Measurements from ENCODE around the gene DOCK6. TPM values are rescaled to one million over a fixed set of nuclear protein-coding genes. Genes with fewer than 3 reads are reported as not detected.

Gene DOCK6
- total and polyA plus RNA-seq, 2 donors (not counting 1 experiment from before 2014, with no cell fraction given), result 6.9 to 17.7 TPM

GRCh38 chr19:11278670-11279069 lies 16.3 kb upstream of the DOCK6 start:
- H3K9me3 ChIP-seq (ENCODE audit: control insufficient read depth, insufficient read depth, low read depth, low read length), result no peaks in the 10 kb centered on the region
- H3K9ac ChIP-seq (ENCODE audit: insufficient read depth, low read length), result no peak overlapping the region
- H4K20me1 ChIP-seq (ENCODE audit: control insufficient read depth, extremely low read depth, insufficient read depth, low read length), result no peaks in the 10 kb centered on the region
- H2AFZ ChIP-seq (ENCODE audit: low read length), result no peak overlapping the region
- no peak overlapping the region for H3K4me3 ChIP-seq (replicated peaks in 1 of 4; ENCODE audit: control extremely low read depth in 1 of 4, insufficient read depth in 1 of 4, low read depth in 3 of 4, low read length in 4 of 4)
- no peak overlapping the region for H3K4me2 ChIP-seq (ENCODE audit: extremely low read depth, insufficient read depth, low read length)
- H3K36me3 ChIP-seq (ENCODE audit: control insufficient read depth, insufficient read depth, low read length), result no peaks in the 10 kb centered on the region
- no peak for DNase-seq (ENCODE audit: low read depth in 2 of 2)
- H3K79me2 ChIP-seq (ENCODE audit: control insufficient read depth, insufficient read depth, low read length), result no peaks in the 10 kb centered on the region
- H3K27ac ChIP-seq (ENCODE audit: insufficient read depth, low read length), result no peak overlapping the region
- TF ChIP-seq EZH2 (IDR thresholded peaks at IDR 0.05; ENCODE audit: low read length, missing control alignments) (no peak), CTCF (conservative IDR thresholded peaks at IDR 0.05 in 1 of 2, IDR thresholded peaks at IDR 0.05 in 1 of 2; ENCODE audit: low read depth in 1 of 2, low read length in 2 of 2) (no peak)
- H3K27me3 ChIP-seq (ENCODE audit: control insufficient read depth, insufficient read depth, low read length), result no peaks in the 10 kb centered on the region
- peaks cover 2% of the 10 kb centered on the region for H3K4me1 ChIP-seq (ENCODE audit: control insufficient read depth, extremely low read depth, insufficient read depth, low read length)

- no peak for TF ChIP-seq CTCF (conservative IDR thresholded peaks at IDR 0.05 in 1 of 2, IDR thresholded peaks at IDR 0.05 in 1 of 2; ENCODE audit: low read depth in 1 of 2, low read length in 2 of 2)
- no peak for TF ChIP-seq EZH2 (IDR thresholded peaks at IDR 0.05; ENCODE audit: low read length, missing control alignments)
- Histone ChIP-seq H4K20me1 (ENCODE audit: control insufficient read depth, extremely low read depth, insufficient read depth, low read length) (no peaks in the 10 kb centered on the region), H3K4me2 (ENCODE audit: extremely low read depth, insufficient read depth, low read length) (no peak overlapping the region), H3K27me3 (ENCODE audit: control insufficient read depth, insufficient read depth, low read length) (no peaks in the 10 kb centered on the region), H3K27ac (ENCODE audit: insufficient read depth, low read length) (no peak overlapping the region), H3K4me3 (replicated peaks in 1 of 4; ENCODE audit: control extremely low read depth in 1 of 4, insufficient read depth in 1 of 4, low read depth in 3 of 4, low read length in 4 of 4) (no peak overlapping the region), H2AFZ (ENCODE audit: low read length) (no peak overlapping the region), H3K36me3 (ENCODE audit: control insufficient read depth, insufficient read depth, low read length) (no peaks in the 10 kb centered on the region), H3K9me3 (ENCODE audit: control insufficient read depth, insufficient read depth, low read depth, low read length) (no peaks in the 10 kb centered on the region), H3K4me1 (ENCODE audit: control insufficient read depth, extremely low read depth, insufficient read depth, low read length) (no peaks in the 10 kb centered on the region), H3K79me2 (ENCODE audit: control insufficient read depth, insufficient read depth, low read length) (no peaks in the 10 kb centered on the region), H3K9ac (ENCODE audit: insufficient read depth, low read length) (no peak overlapping the region)
- DNase-seq (ENCODE audit: low read depth in 2 of 2), result no peak
These were observed 12.3 kb upstream of the DOCK6 start for GRCh38 chr19:11274533-11275086.

- Histone ChIP-seq H3K36me3 (ENCODE audit: control insufficient read depth, insufficient read depth, low read length) (no peaks in the 10 kb centered on the region), H3K27me3 (ENCODE audit: control insufficient read depth, insufficient read depth, low read length) (no peaks in the 10 kb centered on the region), H3K9ac (ENCODE audit: insufficient read depth, low read length) (no peak overlapping the region), H3K4me1 (ENCODE audit: control insufficient read depth, extremely low read depth, insufficient read depth, low read length) (peaks cover 5% of the 10 kb centered on the region), H3K4me3 (replicated peaks in 1 of 4; ENCODE audit: control extremely low read depth in 1 of 4, insufficient read depth in 1 of 4, low read depth in 3 of 4, low read length in 4 of 4) (no peak overlapping the region), H4K20me1 (ENCODE audit: control insufficient read depth, extremely low read depth, insufficient read depth, low read length) (no peaks in the 10 kb centered on the region), H3K27ac (ENCODE audit: insufficient read depth, low read length) (no peak overlapping the region), H3K9me3 (ENCODE audit: control insufficient read depth, insufficient read depth, low read depth, low read length) (no peaks in the 10 kb centered on the region), H3K79me2 (ENCODE audit: control insufficient read depth, insufficient read depth, low read length) (no peaks in the 10 kb centered on the region), H3K4me2 (ENCODE audit: extremely low read depth, insufficient read depth, low read length) (no peak overlapping the region), H2AFZ (ENCODE audit: low read length) (no peak overlapping the region)
- TF ChIP-seq CTCF (conservative IDR thresholded peaks at IDR 0.05 in 1 of 2, IDR thresholded peaks at IDR 0.05 in 1 of 2; ENCODE audit: low read depth in 1 of 2, low read length in 2 of 2) (no peak), EZH2 (IDR thresholded peaks at IDR 0.05; ENCODE audit: low read length, missing control alignments) (no peak)
- DNase-seq (ENCODE audit: low read depth in 2 of 2), result no peak
These were observed 11.7 kb upstream of the DOCK6 start for GRCh38 chr19:11273989-11274388.
